GM23338 (cell line): ENCODE data around the gene RPS6KC1. TPM values are rescaled to one million over a fixed set of nuclear protein-coding genes. Genes with fewer than 3 reads are reported as not detected.

ENCODE experiments used
- ATAC-seq: fragments of 200-7000 bp; cut with Tn5 transposase; 3 replicates; pipeline ENCODE4 v1.9.1; 2020
- DNase-seq: peaks from one replicate; pipeline ENCODE4 v3.0.0-alpha.2; 2015; ENCODE audit warnings: low spot score
- H2AFZ ChIP-seq: fragments of 200-600 bp; sonication (generic); 2 replicates; pipeline ENCODE4 v1.8.0; 2016; ENCODE audit warnings: antibody characterized with exemption, mild to moderate bottlenecking, moderate library complexity
- H3F3A ChIP-seq: fragments of 200-600 bp; sonication (generic); replicated peaks from 2 replicates; pipeline ENCODE4 v1.8.0; 2017; ENCODE audit warnings: antibody characterized with exemption, mixed run types, low read depth
- H3K27ac ChIP-seq: fragments of 200-600 bp; sonication (generic); 2 replicates; pipeline ENCODE4 v1.6.1; 2016; ENCODE audit warnings: low read depth
- H3K27me3 ChIP-seq: fragments of 200-600 bp; sonication (generic); 2 replicates; pipeline ENCODE4 v1.8.0; 2016; ENCODE audit warnings: mild to moderate bottlenecking, mixed run types, moderate library complexity; ENCODE audit not compliant: insufficient read depth
- H3K36me3 ChIP-seq: fragments of 200-600 bp; sonication (generic); 2 replicates; pipeline ENCODE4 v1.8.0; 2016; ENCODE audit warnings: mild to moderate bottlenecking; ENCODE audit not compliant: insufficient read depth
- H3K4me1 ChIP-seq: fragments of 200-600 bp; sonication (generic); 2 replicates; pipeline ENCODE4 v1.8.0; 2016; ENCODE audit warnings: mild to moderate bottlenecking, moderate library complexity; ENCODE audit not compliant: insufficient read depth
- H3K4me2 ChIP-seq: fragments of 200-600 bp; sonication (generic); 2 replicates; pipeline ENCODE4 v1.7.1; 2017; ENCODE audit warnings: mixed run types
- H3K4me3 ChIP-seq: fragments of 200-600 bp; sonication (generic); 2 replicates; pipeline ENCODE4 v1.6.1; 2016; ENCODE audit warnings: mixed run types
- H3K79me2 ChIP-seq: fragments of 200-600 bp; sonication (generic); replicated peaks from 2 replicates; pipeline ENCODE4 v1.8.0; 2017; ENCODE audit warnings: mild to moderate bottlenecking; ENCODE audit not compliant: insufficient read depth
- H3K9me2 ChIP-seq: fragments of 200-600 bp; sonication (generic); 2 replicates; pipeline ENCODE4 v1.8.0; 2017; ENCODE audit not compliant: insufficient read depth
- H4K20me1 ChIP-seq: fragments of 200-600 bp; sonication (generic); replicated peaks from 2 replicates; pipeline ENCODE4 v1.8.0; 2017; ENCODE audit warnings: mild to moderate bottlenecking; ENCODE audit not compliant: insufficient read depth
- H3K27ac Mint-ChIP-seq: 2 replicates; pipeline ENCODE4 v1.8.0; 2020; ENCODE audit warnings: inconsistent platforms, mild to moderate bottlenecking, moderate library complexity, mixed read lengths
- H3K27me3 Mint-ChIP-seq: 3 replicates; pipeline ENCODE4 v1.8.0; 2022; ENCODE audit warnings: low read depth, mild to moderate bottlenecking, moderate library complexity, mixed read lengths, inconsistent platforms; ENCODE audit not compliant: insufficient read depth, poor library complexity
- H3K36me3 Mint-ChIP-seq: 3 replicates; pipeline ENCODE4 v1.8.0; 2021; ENCODE audit warnings: low read depth, mild to moderate bottlenecking, inconsistent platforms, moderate library complexity, mixed read lengths
- H3K4me1 Mint-ChIP-seq: 3 replicates; pipeline ENCODE4 v1.8.0; 2020; ENCODE audit warnings: mild to moderate bottlenecking, inconsistent platforms, mixed read lengths
- H3K4me3 Mint-ChIP-seq: 3 replicates; pipeline ENCODE4 v1.8.0; 2021; ENCODE audit warnings: moderate library complexity, mild to moderate bottlenecking, inconsistent platforms, mixed read lengths
- H3K9me3 Mint-ChIP-seq: 3 replicates; pipeline ENCODE4 v1.8.0; 2020; ENCODE audit warnings: moderate library complexity, mild to moderate bottlenecking, inconsistent platforms, mixed read lengths
- CREB1 ChIP-seq: fragments of 250-450 bp; sonication (Bioruptor Pico); IDR thresholded peaks from 2 replicates; pipeline ENCODE4 v1.5.0; 2020; ENCODE audit warnings: low read depth, mild to moderate bottlenecking, moderate library complexity
- EZH2 ChIP-seq: fragments of 200-600 bp; sonication (generic); IDR thresholded peaks from one replicate; pipeline ENCODE4 v1.8.0; 2017; ENCODE audit warnings: antibody characterized with exemption, mild to moderate bottlenecking, low read depth; ENCODE audit not compliant: unreplicated experiment
- EZH2phosphoT487 ChIP-seq: fragments of 200-600 bp; sonication (generic); IDR thresholded peaks from one replicate; pipeline ENCODE4 v1.8.1; 2018; ENCODE audit warnings: antibody characterized with exemption; ENCODE audit not compliant: unreplicated experiment
- JUNB ChIP-seq: IDR thresholded peaks from one replicate; pipeline ENCODE4 v1.6.1; 2016; ENCODE audit warnings: antibody characterized with exemption; ENCODE audit not compliant: unreplicated experiment
- NANOG ChIP-seq: IDR thresholded peaks from 2 replicates; pipeline ENCODE4 v1.6.1; 2016; ENCODE audit warnings: antibody characterized with exemption, borderline replicate concordance
- POLR2AphosphoS5 ChIP-seq: IDR thresholded peaks from 2 replicates; pipeline ENCODE4 v1.6.1; 2016; ENCODE audit warnings: antibody characterized with exemption, low read depth
- REST ChIP-seq: IDR thresholded peaks from one replicate; pipeline ENCODE4 v1.6.1; 2018; ENCODE audit warnings: antibody characterized with exemption; ENCODE audit not compliant: unreplicated experiment
- STAT1 ChIP-seq: IDR thresholded peaks from one replicate; pipeline ENCODE4 v1.6.1; 2016; ENCODE audit warnings: antibody characterized with exemption; ENCODE audit not compliant: unreplicated experiment
- ZNF331 ChIP-seq: fragments of 250-450 bp; sonication (Bioruptor Pico); IDR thresholded peaks from 2 replicates; pipeline ENCODE4 v1.5.0; 2020; ENCODE audit warnings: low read depth, mild to moderate bottlenecking, moderate library complexity
- polyA plus RNA-seq: library from polyadenylated mRNA; unstranded; fragments of >200 nt; fragmentation: Nextera tagmentation; extraction: Ambion mirVana; gene quantifications from 2 replicates; pipeline ENCODE4 v1.2.1, GENCODE V29; 2016
- total RNA-seq: library from RNA; depleted of rRNA; stranded (reverse); fragments of >200 nt; shearing (Covaris generic); gene quantifications from 2 replicates; pipeline ENCODE4 v1.2.3, GENCODE V29; 2014
- TF ChIP-seq, protein P1 (sequence below), 2 experiments: fragments of 200-600 bp in 1 of 2; sonication (generic) in 1 of 2; conservative IDR thresholded peaks; 2 replicates each; pipeline versions ENCODE4 v1.5.1 to v1.6.1; 2016 to 2017; ENCODE audit warnings: antibody characterized with exemption in 2 of 2, low read depth in 2 of 2, mild to moderate bottlenecking in 2 of 2, moderate library complexity in 1 of 2
- TF ChIP-seq, protein P2 (sequence below): fragments of 250-450 bp; sonication (Bioruptor Pico); IDR thresholded peaks from 2 replicates; pipeline ENCODE4 v1.5.0; 2020; ENCODE audit warnings: mild to moderate bottlenecking, moderate library complexity

Gene RPS6KC1
- total and polyA plus RNA-seq, 2 experiments from 2014 or later = 7.9 to 24.9 TPM

DNA sequence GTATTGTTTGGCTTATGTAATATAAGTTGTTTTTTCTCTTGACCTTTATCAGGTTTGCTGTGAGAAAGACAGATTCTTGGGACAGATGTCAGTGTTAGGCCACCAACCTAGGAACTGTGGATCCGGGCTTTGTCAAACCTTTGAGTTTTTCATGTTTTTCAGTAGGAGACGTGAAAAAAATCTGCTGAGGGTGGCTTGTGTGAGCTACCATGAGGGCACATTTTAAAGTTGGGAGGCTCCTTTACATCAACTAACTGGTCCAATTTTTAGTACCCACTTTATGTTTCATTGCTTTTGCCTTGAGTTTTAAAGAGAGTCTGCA lies 801 bp downstream of the RPS6KC1 start:
- peaks cover 51% of the 10 kb centered on the region for H3K79me2 ChIP-seq
- H3K4me1 Mint-ChIP-seq = peaks cover 43% of the 10 kb centered on the region
- ATAC-seq = no peak

More for the DNA sequence above, 801 bp downstream of the RPS6KC1 start:
- Histone ChIP-seq H3K4me3 (peak overlapping the region; percentile 87), H3K4me1 (peaks cover 21% of the 10 kb centered on the region), H3K27ac (no peak overlapping the region), H3K36me3 (no peaks in the 10 kb centered on the region), H3K27me3 (no peaks in the 10 kb centered on the region), H3K4me2 (peak overlapping the region; percentile 78), H2AFZ (peak overlapping the region; percentile 85), H3K9me2 (peaks cover 7% of the 10 kb centered on the region; the same call in 1 of the 2 replicates), H4K20me1 (no peaks in the 10 kb centered on the region; the same call in 1 of the 2 replicates), H3F3A (no peaks in the 10 kb centered on the region; the same call in 1 of the 2 replicates)
- Mint-ChIP-seq H3K27ac (no peak overlapping the region), H3K9me3 (peaks cover 4% of the 10 kb centered on the region; the same call in 1 of the 3 replicates), H3K4me3 (peak overlapping the region; percentile 95), H3K27me3 (peaks cover 9% of the 10 kb centered on the region), H3K36me3 (peaks cover 8% of the 10 kb centered on the region)
- DNase-seq = no peak
- TF ChIP-seq ZNF331 (CRISPR knock-in tag) (no peak), NANOG (no peak), JUNB (no peak), EZH2phosphoT487 (no peak), STAT1 (no peak), CREB1 (no peak), EZH2 (no peak), POLR2AphosphoS5 (no peak), REST (no peak)
- TF ChIP-seq, protein P1, sequence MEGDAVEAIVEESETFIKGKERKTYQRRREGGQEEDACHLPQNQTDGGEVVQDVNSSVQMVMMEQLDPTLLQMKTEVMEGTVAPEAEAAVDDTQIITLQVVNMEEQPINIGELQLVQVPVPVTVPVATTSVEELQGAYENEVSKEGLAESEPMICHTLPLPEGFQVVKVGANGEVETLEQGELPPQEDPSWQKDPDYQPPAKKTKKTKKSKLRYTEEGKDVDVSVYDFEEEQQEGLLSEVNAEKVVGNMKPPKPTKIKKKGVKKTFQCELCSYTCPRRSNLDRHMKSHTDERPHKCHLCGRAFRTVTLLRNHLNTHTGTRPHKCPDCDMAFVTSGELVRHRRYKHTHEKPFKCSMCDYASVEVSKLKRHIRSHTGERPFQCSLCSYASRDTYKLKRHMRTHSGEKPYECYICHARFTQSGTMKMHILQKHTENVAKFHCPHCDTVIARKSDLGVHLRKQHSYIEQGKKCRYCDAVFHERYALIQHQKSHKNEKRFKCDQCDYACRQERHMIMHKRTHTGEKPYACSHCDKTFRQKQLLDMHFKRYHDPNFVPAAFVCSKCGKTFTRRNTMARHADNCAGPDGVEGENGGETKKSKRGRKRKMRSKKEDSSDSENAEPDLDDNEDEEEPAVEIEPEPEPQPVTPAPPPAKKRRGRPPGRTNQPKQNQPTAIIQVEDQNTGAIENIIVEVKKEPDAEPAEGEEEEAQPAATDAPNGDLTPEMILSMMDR (conservative IDR thresholded peaks at IDR 0.05; ENCODE audit: low read depth in 2 of 2) = no peak
- TF ChIP-seq, protein P2, sequence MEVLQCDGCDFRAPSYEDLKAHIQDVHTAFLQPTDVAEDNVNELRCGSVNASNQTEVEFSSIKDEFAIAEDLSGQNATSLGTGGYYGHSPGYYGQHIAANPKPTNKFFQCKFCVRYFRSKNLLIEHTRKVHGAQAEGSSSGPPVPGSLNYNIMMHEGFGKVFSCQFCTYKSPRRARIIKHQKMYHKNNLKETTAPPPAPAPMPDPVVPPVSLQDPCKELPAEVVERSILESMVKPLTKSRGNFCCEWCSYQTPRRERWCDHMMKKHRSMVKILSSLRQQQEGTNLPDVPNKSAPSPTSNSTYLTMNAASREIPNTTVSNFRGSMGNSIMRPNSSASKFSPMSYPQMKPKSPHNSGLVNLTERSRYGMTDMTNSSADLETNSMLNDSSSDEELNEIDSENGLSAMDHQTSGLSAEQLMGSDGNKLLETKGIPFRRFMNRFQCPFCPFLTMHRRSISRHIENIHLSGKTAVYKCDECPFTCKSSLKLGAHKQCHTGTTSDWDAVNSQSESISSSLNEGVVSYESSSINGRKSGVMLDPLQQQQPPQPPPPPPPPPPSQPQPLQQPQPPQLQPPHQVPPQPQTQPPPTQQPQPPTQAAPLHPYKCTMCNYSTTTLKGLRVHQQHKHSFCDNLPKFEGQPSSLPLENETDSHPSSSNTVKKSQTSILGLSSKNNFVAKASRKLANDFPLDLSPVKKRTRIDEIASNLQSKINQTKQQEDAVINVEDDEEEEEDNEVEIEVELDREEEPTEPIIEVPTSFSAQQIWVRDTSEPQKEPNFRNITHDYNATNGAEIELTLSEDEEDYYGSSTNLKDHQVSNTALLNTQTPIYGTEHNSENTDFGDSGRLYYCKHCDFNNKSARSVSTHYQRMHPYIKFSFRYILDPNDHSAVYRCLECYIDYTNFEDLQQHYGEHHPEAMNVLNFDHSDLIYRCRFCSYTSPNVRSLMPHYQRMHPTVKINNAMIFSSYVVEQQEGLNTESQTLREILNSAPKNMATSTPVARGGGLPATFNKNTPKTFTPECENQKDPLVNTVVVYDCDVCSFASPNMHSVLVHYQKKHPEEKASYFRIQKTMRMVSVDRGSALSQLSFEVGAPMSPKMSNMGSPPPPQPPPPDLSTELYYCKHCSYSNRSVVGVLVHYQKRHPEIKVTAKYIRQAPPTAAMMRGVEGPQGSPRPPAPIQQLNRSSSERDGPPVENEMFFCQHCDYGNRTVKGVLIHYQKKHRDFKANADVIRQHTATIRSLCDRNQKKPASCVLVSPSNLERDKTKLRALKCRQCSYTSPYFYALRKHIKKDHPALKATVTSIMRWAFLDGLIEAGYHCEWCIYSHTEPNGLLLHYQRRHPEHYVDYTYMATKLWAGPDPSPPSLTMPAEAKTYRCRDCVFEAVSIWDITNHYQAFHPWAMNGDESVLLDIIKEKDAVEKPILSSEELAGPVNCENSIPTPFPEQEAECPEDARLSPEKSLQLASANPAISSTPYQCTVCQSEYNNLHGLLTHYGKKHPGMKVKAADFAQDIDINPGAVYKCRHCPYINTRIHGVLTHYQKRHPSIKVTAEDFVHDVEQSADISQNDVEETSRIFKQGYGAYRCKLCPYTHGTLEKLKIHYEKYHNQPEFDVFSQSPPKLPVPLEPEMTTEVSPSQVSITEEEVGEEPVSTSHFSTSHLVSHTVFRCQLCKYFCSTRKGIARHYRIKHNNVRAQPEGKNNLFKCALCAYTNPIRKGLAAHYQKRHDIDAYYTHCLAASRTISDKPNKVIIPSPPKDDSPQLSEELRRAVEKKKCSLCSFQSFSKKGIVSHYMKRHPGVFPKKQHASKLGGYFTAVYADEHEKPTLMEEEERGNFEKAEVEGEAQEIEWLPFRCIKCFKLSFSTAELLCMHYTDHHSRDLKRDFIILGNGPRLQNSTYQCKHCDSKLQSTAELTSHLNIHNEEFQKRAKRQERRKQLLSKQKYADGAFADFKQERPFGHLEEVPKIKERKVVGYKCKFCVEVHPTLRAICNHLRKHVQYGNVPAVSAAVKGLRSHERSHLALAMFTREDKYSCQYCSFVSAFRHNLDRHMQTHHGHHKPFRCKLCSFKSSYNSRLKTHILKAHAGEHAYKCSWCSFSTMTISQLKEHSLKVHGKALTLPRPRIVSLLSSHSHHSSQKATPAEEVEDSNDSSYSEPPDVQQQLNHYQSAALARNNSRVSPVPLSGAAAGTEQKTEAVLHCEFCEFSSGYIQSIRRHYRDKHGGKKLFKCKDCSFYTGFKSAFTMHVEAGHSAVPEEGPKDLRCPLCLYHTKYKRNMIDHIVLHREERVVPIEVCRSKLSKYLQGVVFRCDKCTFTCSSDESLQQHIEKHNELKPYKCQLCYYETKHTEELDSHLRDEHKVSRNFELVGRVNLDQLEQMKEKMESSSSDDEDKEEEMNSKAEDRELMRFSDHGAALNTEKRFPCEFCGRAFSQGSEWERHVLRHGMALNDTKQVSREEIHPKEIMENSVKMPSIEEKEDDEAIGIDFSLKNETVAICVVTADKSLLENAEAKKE (CRISPR knock-in tag) = no peak
